HG02610 (cell line): ENCODE results near the gene STX8.
"Not testable (repeated sequence)": the region's sequence is repeated elsewhere in the genome, so short reads cannot be mapped to it uniquely, and the experiment has no call there.

ENCODE experiments used
- ATAC-seq: cut with Tn5 transposase; IDR thresholded peaks from one replicate; pipeline ENCODE4 v1.9.1; 2021; ENCODE audit warnings: mild to moderate bottlenecking, moderate library complexity; ENCODE audit not compliant: unreplicated experiment

STX8 gene

GRCh38 chr17:9575381-9576101, at the start of gene STX8:
Gene STX8 (minus strand): TSS chr17:9575820. CDS start chr17:9575808, 12 bp downstream.
- ATAC-seq: peak; percentile 70

GRCh38 chr17:9622961-9623360, 47.3 kb upstream of the STX8 start:
- ATAC-seq: no peak

DNA sequence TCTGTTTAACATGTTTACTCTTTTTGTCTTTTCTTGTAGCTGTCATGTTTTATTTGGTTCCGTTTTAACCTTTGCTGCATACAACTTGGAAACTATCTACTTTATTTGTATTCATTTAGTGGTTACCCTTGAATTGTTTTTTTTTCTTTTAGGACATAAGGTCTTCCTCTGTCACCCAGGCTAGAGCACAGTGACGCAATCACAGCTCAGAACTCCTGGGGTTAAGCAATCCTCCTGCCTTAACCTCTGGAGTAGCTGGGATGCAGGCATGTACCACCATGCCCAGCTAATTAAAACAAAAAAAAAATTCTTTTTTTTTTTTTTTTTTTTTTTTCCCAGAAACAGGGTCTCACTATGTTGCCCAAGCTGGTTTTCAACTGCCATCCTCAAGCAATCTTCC, 39.9 kb upstream of the STX8 start:
- ATAC-seq: no peak

- no peak for ATAC-seq
Measured at GRCh38 chr17:9612006-9612405, 36.4 kb upstream of the STX8 start.

DNA sequence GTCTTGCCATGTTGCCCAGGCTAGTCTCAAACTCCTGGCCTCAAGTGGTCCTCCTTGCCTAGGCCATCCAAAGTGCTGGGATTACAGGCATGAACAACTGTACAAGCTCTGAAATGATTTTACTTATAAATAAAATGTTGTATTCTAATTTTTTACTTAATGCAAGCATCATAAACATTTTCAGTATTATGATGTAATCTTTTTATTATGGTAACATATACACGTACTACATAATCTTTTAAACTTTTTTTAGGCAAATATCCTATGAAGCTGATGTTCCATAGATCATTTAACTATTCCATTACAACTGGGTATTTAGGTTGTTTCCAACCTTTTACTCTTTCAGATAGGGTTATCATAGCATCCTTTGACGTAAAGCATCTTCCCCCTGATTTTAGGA, 35.9 kb upstream of the STX8 start:
- no peak for ATAC-seq

DNA sequence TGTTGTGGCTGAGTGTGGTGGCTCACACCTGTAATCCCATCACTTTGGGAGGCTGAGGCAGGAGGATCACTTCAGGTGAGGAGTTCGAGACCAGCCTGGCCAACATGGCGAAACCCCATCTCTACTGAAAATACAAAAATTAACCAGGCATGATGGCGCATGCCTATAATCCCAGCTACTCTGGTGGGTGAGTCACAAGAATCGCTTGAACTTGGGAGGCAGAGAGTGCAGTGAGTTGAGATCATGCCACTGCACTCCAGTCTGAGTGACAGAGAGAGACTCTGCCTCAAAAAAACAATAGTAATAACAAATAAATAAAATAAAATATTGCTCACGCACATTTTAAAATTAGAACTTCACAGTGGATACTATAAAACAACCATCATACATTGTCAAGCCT, 31.4 kb upstream of the STX8 start:
- not testable (repeated sequence) for ATAC-seq

DNA sequence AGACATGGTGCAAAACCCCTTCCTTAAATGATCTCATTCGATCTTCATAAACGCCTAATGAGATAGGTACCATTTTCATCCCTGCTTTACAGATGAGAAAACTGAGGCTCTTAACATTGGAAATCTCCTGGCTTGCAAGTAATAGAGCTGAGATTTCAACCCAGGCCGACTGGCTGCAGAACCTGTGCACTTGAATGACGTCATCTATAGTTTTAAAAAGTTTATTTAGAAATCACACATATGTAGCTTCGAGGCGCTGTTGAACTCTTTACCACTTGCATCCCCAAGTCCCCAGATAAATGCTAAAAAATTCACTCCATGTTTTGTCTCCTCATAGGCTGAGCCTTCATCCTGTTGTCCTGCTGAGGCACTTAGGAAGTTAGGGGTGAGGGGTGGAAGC, 30.8 kb upstream of the STX8 start:
- no peak for ATAC-seq

DNA sequence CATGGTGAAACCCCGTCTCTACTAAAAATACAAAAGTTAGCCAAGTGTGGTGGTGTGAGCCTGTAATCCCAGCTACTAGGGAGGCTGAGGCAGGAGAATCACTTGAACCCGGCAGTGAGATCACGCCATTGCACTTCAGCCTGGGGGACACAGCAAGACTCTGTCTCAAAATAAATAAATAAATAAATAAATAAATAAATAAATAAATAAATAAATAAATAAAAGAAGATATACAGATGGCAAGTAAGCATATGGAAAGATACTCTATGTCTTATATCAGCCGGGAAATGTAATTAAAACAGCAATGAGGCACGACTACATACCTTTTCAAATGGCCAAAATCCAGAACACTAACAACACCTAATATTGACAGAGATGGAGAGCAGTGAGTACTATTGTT, 29.0 kb upstream of the STX8 start:
- not testable (repeated sequence) for ATAC-seq

DNA sequence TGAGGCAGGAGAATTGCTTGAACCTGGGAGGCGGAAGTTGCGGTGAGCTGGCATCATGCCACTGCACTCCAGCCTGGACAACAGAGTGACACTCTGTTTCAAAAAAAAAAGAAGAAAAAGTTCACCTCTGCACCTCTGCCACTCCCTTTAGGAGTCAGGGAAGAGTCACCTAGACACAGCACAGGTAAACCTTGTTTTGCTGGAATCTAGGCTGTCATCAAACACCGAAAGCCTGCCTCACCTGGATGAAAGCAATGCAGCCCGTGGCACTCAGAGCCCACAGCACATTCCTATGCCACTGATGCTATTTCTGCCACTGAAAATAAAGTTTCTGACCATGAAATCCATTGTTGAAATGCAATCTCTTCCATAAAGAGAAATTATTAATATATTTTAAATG, 23.0 kb upstream of the STX8 start:
- no peak for ATAC-seq

- ATAC-seq: not testable (repeated sequence)
Measured at GRCh38 chr17:9597638-9598037, 22.0 kb upstream of the STX8 start.

- no peak for ATAC-seq
Measured at GRCh38 chr17:9594065-9594464, 18.4 kb upstream of the STX8 start.

- no peak for ATAC-seq
Measured at GRCh38 chr17:9587969-9588656, 12.5 kb upstream of the STX8 start.

DNA sequence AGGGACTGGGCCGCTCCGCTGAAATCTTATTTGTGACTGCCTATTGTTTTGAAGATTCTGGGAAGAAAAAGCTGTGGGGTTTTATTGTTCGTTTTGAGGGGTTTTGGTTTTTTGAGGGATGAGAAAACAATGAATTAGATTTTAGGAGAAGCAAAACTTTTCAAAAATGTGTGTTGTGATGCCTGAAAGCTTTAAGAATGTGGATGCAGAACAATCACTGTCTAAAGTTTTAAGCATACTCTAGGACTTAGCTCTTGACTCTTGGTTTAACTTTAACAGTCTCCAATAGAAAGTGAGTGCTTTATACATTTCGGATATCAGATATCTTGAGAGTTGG, 1.7 kb upstream of the STX8 start:
- no peak for ATAC-seq

DNA sequence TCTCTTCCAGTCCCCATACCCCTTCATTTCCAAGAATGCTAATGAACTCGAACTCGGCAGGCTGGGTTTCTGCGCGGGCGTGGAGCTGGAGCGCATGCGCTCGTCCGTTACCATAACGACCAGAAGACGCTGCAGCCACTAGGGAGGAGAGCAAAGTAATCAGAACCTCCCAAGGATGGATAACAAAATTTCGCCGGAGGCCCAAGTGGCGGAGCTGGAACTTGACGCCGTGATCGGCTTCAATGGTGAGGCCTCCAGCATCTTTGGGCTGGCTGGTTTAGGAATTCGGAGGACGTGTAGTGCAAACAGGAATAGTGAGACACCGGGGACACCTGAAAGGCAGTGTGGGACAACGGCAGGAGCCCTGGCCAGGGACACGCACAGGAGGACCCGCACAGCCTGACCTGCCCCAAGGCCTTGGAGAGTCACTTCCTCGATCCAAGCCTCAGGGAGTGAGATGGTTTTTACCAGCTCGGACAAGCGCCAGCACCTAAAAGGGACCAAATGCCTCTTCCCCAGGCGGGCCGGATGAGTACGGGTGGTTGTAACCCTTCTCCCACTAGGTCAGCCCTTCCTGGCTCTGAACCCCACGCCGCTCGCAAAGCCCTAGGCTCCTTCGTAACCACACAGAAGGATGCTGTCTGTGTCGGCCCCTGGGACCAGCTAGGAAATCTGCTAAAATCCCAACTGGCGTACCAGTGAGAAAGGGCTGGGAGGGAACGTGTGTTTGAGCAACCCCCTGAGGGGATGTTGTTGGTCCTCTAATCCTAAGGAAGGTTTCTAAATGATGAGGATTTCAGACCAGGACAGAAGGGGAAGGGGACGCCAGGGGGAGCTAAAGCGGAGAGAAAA, 1.1 kb upstream of the STX8 start, which contains the start of gene CFAP52:
Gene CFAP52 (plus strand): TSS at position 122 of the 852 bp plus-strand sequence. CDS start 54 bp downstream, at position 176.
- ATAC-seq: no peak

DNA sequence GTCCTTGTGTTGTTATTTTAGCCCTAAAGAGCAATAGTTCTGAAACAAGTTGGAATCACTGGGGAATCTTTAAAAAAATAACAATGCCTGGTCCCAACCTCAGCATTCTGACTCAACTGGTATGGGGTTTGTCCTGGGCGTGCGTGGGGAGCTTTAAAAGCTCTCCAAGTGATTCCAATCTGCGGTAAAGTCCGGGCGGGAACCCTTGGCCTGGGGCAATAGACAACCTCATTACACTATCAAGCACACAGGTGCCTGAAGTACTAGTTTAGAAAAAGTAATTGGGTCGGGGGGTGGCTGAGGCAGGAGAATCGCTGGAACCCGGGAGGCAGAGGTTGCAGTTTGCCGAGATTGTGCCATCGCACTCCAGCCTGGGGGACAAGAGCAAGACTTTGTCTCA, 4.4 kb downstream of the STX8 start:
- no peak for ATAC-seq

DNA sequence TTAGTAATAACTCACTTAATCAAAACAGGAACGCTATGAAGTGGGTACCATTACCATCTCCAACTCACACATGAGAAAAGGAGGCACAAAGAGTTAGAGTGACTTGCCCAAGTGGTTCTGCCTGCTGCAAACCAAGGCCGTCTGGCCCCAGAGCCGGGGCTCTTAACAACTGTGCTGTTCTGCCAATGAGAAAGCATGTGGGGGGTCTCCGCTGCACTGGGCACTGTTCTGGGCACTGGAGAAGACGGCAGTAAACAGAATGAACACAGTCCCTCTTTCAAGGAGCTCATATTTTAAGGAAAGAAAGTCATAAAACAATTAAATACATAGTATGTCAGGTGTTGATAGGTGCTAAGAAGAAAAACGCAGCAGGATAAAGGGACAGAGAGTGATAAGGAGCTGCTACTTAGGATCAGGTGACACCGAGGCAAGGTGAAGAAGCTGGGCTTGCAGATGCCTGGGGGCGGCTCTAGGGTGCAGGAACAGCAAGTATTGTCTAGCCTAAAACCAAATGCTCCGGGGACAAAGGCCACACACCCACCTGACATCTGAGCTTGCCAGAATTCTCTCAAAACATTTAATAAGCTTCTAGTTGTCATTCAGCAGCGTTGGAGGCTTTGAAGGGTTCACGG, 6.5 kb downstream of the STX8 start:
- ATAC-seq: no peak

GRCh38 chr17:9568004-9568403, 7.6 kb downstream of the STX8 start:
- ATAC-seq: no peak

GRCh38 chr17:9566739-9567138, 8.9 kb downstream of the STX8 start:
- ATAC-seq: not testable (repeated sequence)

DNA sequence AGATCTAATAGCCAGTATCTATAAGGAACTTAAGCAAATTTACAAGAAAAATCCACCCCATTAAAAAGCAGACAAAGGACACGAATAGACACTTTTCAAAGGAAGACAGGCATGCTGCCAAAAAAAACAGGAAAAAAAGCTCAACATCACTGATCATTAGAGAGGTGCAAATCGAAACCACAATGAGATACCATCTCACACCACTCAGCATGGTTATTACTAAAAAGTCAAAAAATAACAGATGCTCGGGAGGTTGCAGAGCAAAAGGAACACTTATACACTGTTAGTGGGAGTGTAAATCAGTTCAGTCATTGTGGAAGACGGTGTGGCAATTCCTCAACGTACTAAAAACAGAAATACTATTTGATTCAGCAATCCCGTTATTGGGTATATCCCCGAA, 9.6 kb downstream of the STX8 start:
- no peak for ATAC-seq

GRCh38 chr17:9564104-9564503, 11.5 kb downstream of the STX8 start:
- no peak for ATAC-seq

DNA sequence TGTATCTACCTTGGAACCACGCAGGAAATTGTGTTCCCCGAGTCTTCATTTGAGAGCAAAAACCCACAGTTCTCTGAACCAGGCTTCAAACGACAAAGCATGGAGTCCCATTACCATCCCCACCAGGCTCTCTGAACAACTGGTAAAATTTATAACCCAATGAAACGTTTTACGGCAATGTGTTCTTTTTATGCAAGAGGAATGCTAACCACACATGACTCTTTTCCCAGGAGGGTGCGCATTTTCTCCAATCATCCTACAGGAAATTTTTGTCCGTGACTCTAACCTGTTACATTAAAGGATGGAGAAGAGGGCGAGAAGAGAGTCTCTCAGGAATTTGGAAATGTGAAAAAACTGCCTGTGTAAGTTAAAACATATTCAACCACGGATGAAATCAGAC, 17.8 kb downstream of the STX8 start:
- ATAC-seq: no peak
